Thoracic aorta endothelial cell (primary cell): Measurements from ENCODE around the gene RAC2. TPM values are rescaled to one million over a fixed set of nuclear protein-coding genes. Genes with fewer than 3 reads are reported as not detected.

ENCODE experiments used
- small RNA-seq: library from RNA; depleted of rRNA; stranded (forward); fragments of <200 nt; gene quantifications from one replicate; pipeline ENCODE3, GENCODE V24; 2012
- total RNA-seq: library from RNA; depleted of rRNA; stranded (reverse); fragments of >200 nt; gene quantifications from 2 replicates; pipeline ENCODE4 v1.2.3, GENCODE V29; 2012

RAC2 gene
- total RNA-seq = 61.7 and 84.1 TPM in 2 replicates

DNA sequence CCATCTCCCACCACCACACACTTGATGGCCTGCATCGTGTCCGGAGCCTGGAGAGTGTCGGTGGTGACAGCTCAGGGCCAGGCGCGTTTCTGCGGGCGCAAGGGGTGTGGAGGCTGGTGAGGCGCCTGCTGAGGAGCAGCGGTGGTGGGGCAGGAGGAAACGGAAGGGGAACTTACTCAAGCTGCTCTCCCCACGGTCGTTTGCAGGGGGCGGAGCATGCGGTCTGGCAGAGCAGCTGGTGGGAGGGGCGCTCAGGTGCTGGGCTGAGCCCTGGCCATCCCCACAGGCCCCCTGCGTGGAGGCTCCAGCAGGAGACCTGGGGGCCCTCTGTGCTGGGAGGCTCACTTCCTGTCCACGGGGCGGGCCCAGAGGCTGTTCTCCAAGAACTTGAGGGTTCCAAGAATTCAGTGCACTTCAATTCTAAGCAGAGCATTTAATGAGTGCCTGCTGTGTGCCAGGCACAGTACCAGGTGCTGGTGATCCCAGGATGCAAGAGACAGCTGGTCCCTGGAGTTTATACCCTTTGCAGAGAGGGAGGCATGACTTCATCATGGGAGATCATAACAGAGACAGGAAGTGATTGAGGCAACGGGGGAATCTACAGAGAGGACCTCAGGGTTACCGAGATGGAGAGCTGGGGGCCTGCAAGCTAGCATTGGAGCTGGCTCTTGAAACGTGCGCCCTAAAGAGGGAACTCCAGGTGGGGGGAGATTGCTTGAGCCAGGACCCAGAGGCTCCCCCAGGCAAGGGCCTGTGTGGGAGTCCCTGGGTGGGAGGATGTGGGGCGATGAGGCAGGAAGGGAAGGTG lies at the start of gene RAC2:
Gene RAC2 (minus strand): TSS at position 156 of the 808 bp plus-strand sequence. CDS start 121 bp downstream, at position 35.

GRCh38 chr22:37282385-37282677 lies 38.3 kb upstream of the RAC2 start, which contains the start of gene CYTH4:
Gene CYTH4, plus strand, starts transcription at chr22:37282508. Its CDS starts 62 bp downstream, at chr22:37282570.

GRCh38 chr22:37212174-37212906 lies 31.7 kb downstream of the RAC2 start, which contains the start of gene SSTR3:
Gene SSTR3, minus strand, starts transcription at chr22:37212477. Its CDS starts 4,674 bp downstream, at chr22:37207803.

GRCh38 chr22:37187891-37188761 lies 55.9 kb downstream of the RAC2 start, which contains the start of gene C1QTNF6:
Gene C1QTNF6, minus strand, starts transcription at chr22:37188247. Its CDS starts 34 bp downstream, at chr22:37188213.

Small RNAs within 50 kb of the gene (small RNA-seq; reads per million reads assigned to genes)
- gene Z82188.1 = not detected

Other genes with a start within 250 kb of the RAC2 start
- gene TST, start 224.8 kb downstream of the RAC2 start, total RNA-seq = 40.9 and 41.8 TPM in 2 replicates
- 108 and 115 TPM in 2 replicates for gene MPST, start 224.5 kb downstream of the RAC2 start, total RNA-seq
- 24.6 and 29.1 TPM in 2 replicates for gene KCTD17, start 192.5 kb downstream of the RAC2 start, total RNA-seq
- gene TMPRSS6, start 134.6 kb downstream of the RAC2 start, total RNA-seq = not detected in 2 replicates
- gene IL2RB, start 94.4 kb downstream of the RAC2 start, total RNA-seq = 0.07 TPM in 1 of 2 replicates, not detected in the other
- gene C1QTNF6, start 56.0 kb downstream of the RAC2 start, total RNA-seq = 13.6 and 24.6 TPM in 2 replicates
- gene SSTR3, start 31.8 kb downstream of the RAC2 start, total RNA-seq = not detected in 2 replicates
- gene CYTH4, start 38.2 kb upstream of the RAC2 start, total RNA-seq = 0.13 TPM in 1 of 2 replicates, not detected in the other
- gene ELFN2, start 183.2 kb upstream of the RAC2 start, total RNA-seq = under 0.01 TPM in 2 replicates
- 125 and 173 TPM in 2 replicates for gene MFNG, start 242.1 kb upstream of the RAC2 start, total RNA-seq